Breast epithelium (tissue), 3 donors: ENCODE measurements around the gene EFCAB5.

Source experiments
- CTCF ChIP-seq, 3 donors: fragments of 450-650 bp; IDR thresholded peaks; one replicate each; pipeline ENCODE4 v1.5.1; 2016 to 2017; ENCODE audit warnings: antibody characterized with exemption in 3 of 3, mild to moderate bottlenecking in 3 of 3, moderate library complexity in 3 of 3
- POLR2A ChIP-seq: fragments of 450-650 bp; IDR thresholded peaks from one replicate; pipeline ENCODE4 v1.6.1; 2016; ENCODE audit warnings: antibody characterized with exemption, mild to moderate bottlenecking, moderate library complexity
- POLR2AphosphoS5 ChIP-seq, 3 donors: sonication (generic); formaldehyde crosslinking; IDR thresholded peaks; one replicate each; pipeline ENCODE4 v1.6.1; 2017; ENCODE audit warnings: antibody characterized with exemption in 3 of 3

- no peak for TF ChIP-seq CTCF (IDR thresholded peaks at IDR 0.05)
- no peak for TF ChIP-seq POLR2AphosphoS5 (IDR thresholded peaks at IDR 0.05)
- no peak for TF ChIP-seq POLR2A
Observed at GRCh38 chr17:29892201-29892600, 49.2 kb upstream of the EFCAB5 start.
